PC-3 (cell line): Measurements from ENCODE around the gene KEL.

Experiments
- CTCF ChIP-seq: fragments of 300-600 bp; sonication (generic); conservative IDR thresholded peaks from 2 replicates; pipeline ENCODE4 v1.5.1; 2017; ENCODE audit warnings: antibody characterized with exemption, low read depth, mild to moderate bottlenecking, low read length
- EZH2 ChIP-seq: fragments of 300-600 bp; sonication (generic); IDR thresholded peaks from one replicate; pipeline ENCODE4 v1.6.1; 2017; ENCODE audit warnings: antibody characterized with exemption, mild to moderate bottlenecking, low read length; ENCODE audit not compliant: unreplicated experiment

GRCh38 chr7:142908921-142909890 lies 53.0 kb downstream of the KEL start:
- TF ChIP-seq CTCF: peak; percentile 46
- TF ChIP-seq EZH2: no peak
